IMR-90 (cell line): ENCODE measurements around the gene HSP90AB1. TPM values are rescaled to one million over a fixed set of nuclear protein-coding genes. Genes with fewer than 3 reads are reported as not detected.

Source experiments
- ATAC-seq: fragments of 200-7000 bp; cut with Tn5 transposase; 2 replicates; pipeline ENCODE4 v1.9.1; 2020; ENCODE audit warnings: low read depth, mild to moderate bottlenecking, moderate library complexity
- BruUV-seq: library from RNA; stranded (reverse); fragments of 400-500 nt; replicated peaks from 2 replicates; lab custom pipeline; 2021; lab: Mats Ljungman, UMichigan
- CTCF ChIA-PET: fragments of 300-600 bp; formaldehyde crosslinking; extraction: SDS; loops from one replicate; lab custom pipeline; 2021; ENCODE audit warnings: antibody characterized with exemption; lab: Yijun Ruan, JAX
- POLR2A ChIA-PET: fragments of 300-600 bp; sonication (Branson Sonifier 250); formaldehyde crosslinking; loops from one replicate; lab custom pipeline; 2022; ENCODE audit warnings: antibody characterized with exemption; ENCODE audit not compliant: unreplicated experiment; lab: Charles Lee
- DNase-seq: peaks from one replicate; pipeline ENCODE4 v3.0.0; 2013
- H2AFZ ChIP-seq: replicated peaks from 2 replicates; pipeline ENCODE3; 2013; ENCODE audit warnings: low read length, mild to moderate bottlenecking; ENCODE audit not compliant: poor library complexity
- H2AK5ac ChIP-seq: 2 replicates; pipeline ENCODE4 v1.6.1; 2013; ENCODE audit warnings: low read depth, low read length, inconsistent platforms
- H2AK9ac ChIP-seq: replicated peaks from 2 replicates; pipeline ENCODE3; 2013; ENCODE audit warnings: mild to moderate bottlenecking, low read depth, low read length, moderate library complexity; ENCODE audit not compliant: poor library complexity
- H2BK120ac ChIP-seq: 2 replicates; pipeline ENCODE4 v1.6.1; 2013; ENCODE audit warnings: low read depth, low read length, inconsistent platforms
- H2BK15ac ChIP-seq: 3 replicates; pipeline ENCODE4 v1.6.1; 2013; ENCODE audit warnings: low read depth, low read length, inconsistent platforms
- H2BK20ac ChIP-seq: 2 replicates; pipeline ENCODE4 v1.6.1; 2013; ENCODE audit warnings: low read depth, mild to moderate bottlenecking, inconsistent platforms, low read length, moderate library complexity
- H2BK5ac ChIP-seq: 2 replicates; pipeline ENCODE4 v1.6.1; 2013; ENCODE audit warnings: mild to moderate bottlenecking, low read depth, low read length, inconsistent platforms; ENCODE audit not compliant: poor library complexity, severe bottlenecking
- H3K14ac ChIP-seq: replicated peaks from 2 replicates; pipeline ENCODE4 v1.6.1; 2013; ENCODE audit warnings: low read depth, low read length, inconsistent platforms
- H3K18ac ChIP-seq: 2 replicates; pipeline ENCODE4 v1.6.1; 2013; ENCODE audit warnings: low read depth, low read length, control low read depth
- H3K23ac ChIP-seq: 2 replicates; pipeline ENCODE4 v1.6.1; 2013; ENCODE audit warnings: low read depth, low read length, inconsistent platforms
- H3K27ac ChIP-seq: 2 replicates; pipeline ENCODE4 v1.5.1; 2013; ENCODE audit warnings: mild to moderate bottlenecking, control low read depth, low read length; ENCODE audit not compliant: insufficient read depth
- H3K27me3 ChIP-seq: 2 replicates; pipeline ENCODE4 v1.6.1; 2013; ENCODE audit warnings: low read length; ENCODE audit not compliant: control insufficient read depth, insufficient read depth
- H3K36me3 ChIP-seq: 2 replicates; pipeline ENCODE4 v1.6.1; 2013; ENCODE audit warnings: low read length, mixed read lengths; ENCODE audit not compliant: control insufficient read depth, insufficient read depth
- H3K4ac ChIP-seq: 2 replicates; pipeline ENCODE4 v1.6.1; 2013; ENCODE audit warnings: low read depth, low read length, inconsistent platforms
- H3K4me1 ChIP-seq: 2 replicates; pipeline ENCODE4 v1.6.1; 2013; ENCODE audit warnings: low read length, mixed read lengths; ENCODE audit not compliant: control insufficient read depth, insufficient read depth
- H3K4me2 ChIP-seq: 2 replicates; pipeline ENCODE4 v1.6.1; 2013; ENCODE audit warnings: low read depth, mild to moderate bottlenecking, control low read depth, low read length, moderate library complexity
- H3K4me3 ChIP-seq: 2 replicates; pipeline ENCODE4 v1.5.1; 2013; ENCODE audit warnings: low read depth, mild to moderate bottlenecking, control low read depth, low read length, moderate library complexity; ENCODE audit not compliant: insufficient read depth
- H3K56ac ChIP-seq: 2 replicates; pipeline ENCODE4 v1.6.1; 2013; ENCODE audit warnings: low read length, inconsistent platforms; ENCODE audit not compliant: insufficient read depth; ENCODE audit errors: extremely low read depth
- H3K79me1 ChIP-seq, 2 experiments: 2 replicates each; pipeline ENCODE4 v1.6.1; 2013; ENCODE audit warnings: low read length in 2 of 2, inconsistent platforms in 1 of 2, low read depth in 1 of 2
- H3K9ac ChIP-seq: 2 replicates; pipeline ENCODE4 v1.6.1; 2013; ENCODE audit warnings: low read depth, low read length, control low read depth
- H3K9me1 ChIP-seq: 2 replicates; pipeline ENCODE4 v1.6.1; 2013; ENCODE audit warnings: low read length, inconsistent platforms; ENCODE audit not compliant: insufficient read depth
- H3K9me3 ChIP-seq: 2 replicates; pipeline ENCODE4 v1.6.1; 2013; ENCODE audit warnings: low read length; ENCODE audit not compliant: control insufficient read depth, insufficient read depth
- H4K20me1 ChIP-seq: 2 replicates; pipeline ENCODE4 v1.6.1; 2013; ENCODE audit warnings: low read length, inconsistent platforms; ENCODE audit not compliant: insufficient read depth
- H4K5ac ChIP-seq: 2 replicates; pipeline ENCODE4 v1.6.1; 2013; ENCODE audit warnings: mild to moderate bottlenecking, low read depth, low read length, control low read depth
- H4K8ac ChIP-seq, 2 experiments: 2 replicates each; pipeline ENCODE4 v1.6.1; 2013; ENCODE audit warnings: low read depth in 2 of 2, low read length in 2 of 2, control low read depth in 1 of 2, inconsistent platforms in 1 of 2
- H4K91ac ChIP-seq: 2 replicates; pipeline ENCODE4 v1.6.1; 2013; ENCODE audit warnings: low read depth, low read length, inconsistent platforms; ENCODE audit not compliant: insufficient read depth
- BHLHE40 ChIP-seq: fragments of 150-350 bp; IDR thresholded peaks from 2 replicates; pipeline ENCODE4 v1.6.1; 2016; ENCODE audit warnings: mild to moderate bottlenecking, low read depth, low read length
- CEBPB ChIP-seq: IDR thresholded peaks from 2 replicates; pipeline ENCODE4 v1.6.1; 2012; ENCODE audit warnings: low read depth, low read length, improper control_type of control experiment
- CHD1 ChIP-seq: IDR thresholded peaks from 2 replicates; pipeline ENCODE4 v1.6.1; 2012; ENCODE audit warnings: low read depth, low read length, improper control_type of control experiment
- CTCF ChIP-seq: conservative IDR thresholded peaks from 2 replicates; pipeline ENCODE4 v1.5.1; 2012; ENCODE audit warnings: mild to moderate bottlenecking, low read depth, low read length, improper control_type of control experiment
- ELK1 ChIP-seq: fragments of 150-350 bp; IDR thresholded peaks from 2 replicates; pipeline ENCODE4 v1.6.1; 2016; ENCODE audit warnings: low read depth, mild to moderate bottlenecking, low read length, moderate library complexity, borderline replicate concordance
- FOS ChIP-seq: fragments of 150-350 bp; IDR thresholded peaks from 2 replicates; pipeline ENCODE4 v1.6.1; 2016; ENCODE audit warnings: low read depth, low read length
- MAFK ChIP-seq: IDR thresholded peaks from 2 replicates; pipeline ENCODE4 v1.6.1; 2012; ENCODE audit warnings: low read depth, low read length, improper control_type of control experiment
- MAZ ChIP-seq: IDR thresholded peaks from 2 replicates; pipeline ENCODE4 v1.6.1; 2012; ENCODE audit warnings: low read depth, mild to moderate bottlenecking, low read length, improper control_type of control experiment, moderate library complexity, borderline replicate concordance
- MXI1 ChIP-seq: IDR thresholded peaks from 2 replicates; pipeline ENCODE4 v1.6.1; 2012; ENCODE audit warnings: low read depth, mild to moderate bottlenecking, low read length, moderate library complexity, borderline replicate concordance
- NFE2L2 ChIP-seq: fragments of 150-350 bp; IDR thresholded peaks from 2 replicates; pipeline ENCODE4 v1.6.1; 2016; ENCODE audit warnings: low read depth, mild to moderate bottlenecking, low read length
- POLR2A ChIP-seq: IDR thresholded peaks from 2 replicates; pipeline ENCODE4 v1.6.1; 2012; ENCODE audit warnings: mild to moderate bottlenecking, low read depth, low read length
- RAD21 ChIP-seq: IDR thresholded peaks from 2 replicates; pipeline ENCODE4 v1.6.1; 2012; ENCODE audit warnings: low read length, improper control_type of control experiment
- RFX5 ChIP-seq: IDR thresholded peaks from 2 replicates; pipeline ENCODE4 v1.8.0; 2012; ENCODE audit warnings: low read depth, mild to moderate bottlenecking, low read length, moderate library complexity
- SMC3 ChIP-seq: fragments of 150-350 bp; IDR thresholded peaks from 2 replicates; pipeline ENCODE4 v1.6.1; 2016; ENCODE audit warnings: low read depth, mild to moderate bottlenecking, antibody characterized with exemption, low read length, moderate library complexity
- USF2 ChIP-seq: fragments of 150-350 bp; IDR thresholded peaks from 2 replicates; pipeline ENCODE4 v1.6.1; 2017; ENCODE audit warnings: mild to moderate bottlenecking, antibody characterized with exemption, low read length, low read depth
- WGBS, 2 experiments: methylation state at CpG; one replicate each; pipeline versions ENCODE4 v1.1.5 to v1.1.7; 2013; ENCODE audit warnings: missing lambda C conversion rate in 2 of 2; ENCODE audit not compliant: insufficient read length in 1 of 2; ENCODE audit errors: extremely low coverage in 2 of 2; 5-methylcytosine and 5-hydroxymethylcytosine counted together
- dilution Hi-C: fragments of 300-500 bp; cut with HindIII; formaldehyde crosslinking; loops from one replicate; pipeline ENCODE4 v1.14.3; 2018; ENCODE audit warnings: low sequenced_read_pairs; ENCODE audit not compliant: unreplicated experiment
- in situ Hi-C: fragments of 300-500 bp; cut with MboI; formaldehyde crosslinking; loops from 3 replicates; pipeline ENCODE4 v1.14.3; 2019; ENCODE audit warnings: low sequenced_read_pairs, inconsistent platforms, mixed read lengths
- intact Hi-C: fragments of 100-400 bp; cut with micrococcal nuclease; formaldehyde crosslinking; loops from 2 replicates; pipeline ENCODE4 v1.10.0; 2022
- polyA plus RNA-seq, 3 experiments: library from polyadenylated mRNA; depleted of rRNA; stranded (reverse); fragments of >200 nt; gene quantifications; 2 replicates each; pipeline ENCODE4 v1.2.3, GENCODE V29; 2012; ENCODE audit warnings: low replicate concordance in 1 of 3
- total RNA-seq: library from RNA; depleted of rRNA; stranded (reverse); fragments of >200 nt; gene quantifications from 2 replicates; pipeline ENCODE4 v1.2.3, GENCODE V29; 2012

HSP90AB1 gene
- total and polyA plus RNA-seq, 2 of the 4 experiments (the other 2 are of a cell fraction) = 887 to 1,307 TPM

GRCh38 chr6:44203955-44204354, 42.9 kb upstream of the HSP90AB1 start:
- no peak overlapping the region for H3K56ac ChIP-seq
- H3K9ac ChIP-seq = no peak overlapping the region
- no peak overlapping the region for H2BK20ac ChIP-seq
- H2BK15ac ChIP-seq = no peak overlapping the region
- H3K4me3 ChIP-seq = no peak overlapping the region
- intact Hi-C loops (no loop called here), dilution Hi-C loops (no loop called here), in situ Hi-C loops (no loop called here)
- CTCF ChIA-PET = interaction anchor here (1.1 to 1.6 kb wide), 2 partner anchors 11 kb away, joined by 3 read pairs; no protein-coding TSS in a partner anchor
- H2AK9ac ChIP-seq = no peak overlapping the region
- H3K4ac ChIP-seq = no peak overlapping the region
- no peak overlapping the region for H2BK5ac ChIP-seq
- no peak overlapping the region for H3K14ac ChIP-seq
- TF ChIP-seq POLR2A = no peak
- TF ChIP-seq BHLHE40 = no peak
- no peak for TF ChIP-seq MAZ
- no peak for TF ChIP-seq CHD1
- TF ChIP-seq NFE2L2 = no peak
- no peak for TF ChIP-seq ELK1
- TF ChIP-seq MAFK = no peak
- no peak for TF ChIP-seq CEBPB
- TF ChIP-seq RAD21 = no peak
- TF ChIP-seq CTCF = no peak
- no peak for TF ChIP-seq RFX5
- no peak for TF ChIP-seq SMC3
- TF ChIP-seq MXI1 = no peak
- TF ChIP-seq USF2 = no peak
- TF ChIP-seq FOS = no peak
- no peaks in the 10 kb centered on the region for H3K4me1 ChIP-seq
- H4K5ac ChIP-seq = no peak overlapping the region
- no peak overlapping the region for H2AFZ ChIP-seq
- H3K4me2 ChIP-seq = no peak overlapping the region
- H3K9me1 ChIP-seq = no peaks in the 10 kb centered on the region
- H3K79me1 ChIP-seq = no peaks in the 10 kb centered on the region
- H3K18ac ChIP-seq = no peak overlapping the region
- no peaks in the 10 kb centered on the region for H3K9me3 ChIP-seq
- no TSS peak for BruUV-seq
- H4K91ac ChIP-seq = no peak overlapping the region
- 100% methylated on average over 1 of the region's 6 CpGs; no CpG with 5 or more reads in 1 of the 2 experiments for WGBS, 2 experiments
- no peak for DNase-seq
- peaks cover 23% of the 10 kb centered on the region for H3K27me3 ChIP-seq
- POLR2A ChIA-PET = no interaction called here
- no peak overlapping the region for H4K8ac ChIP-seq
- no peak overlapping the region for H2BK120ac ChIP-seq
- no peak for ATAC-seq
- no peak overlapping the region for H2AK5ac ChIP-seq
- H3K36me3 ChIP-seq = no peaks in the 10 kb centered on the region
- H3K27ac ChIP-seq = no peak overlapping the region
- no peaks in the 10 kb centered on the region for H4K20me1 ChIP-seq
- H3K23ac ChIP-seq = no peak overlapping the region
